Loucy (cell line): Measurements from ENCODE around the gene C4orf54.

Experiments used
- H2AFZ ChIP-seq: fragments of 200-600 bp; sonication (generic); 2 replicates; pipeline ENCODE4 v1.6.0; 2016; ENCODE audit warnings: antibody characterized with exemption, mild to moderate bottlenecking, low read length, moderate library complexity
- H3F3A ChIP-seq: fragments of 200-600 bp; 2 replicates; pipeline ENCODE4 v1.6.0; 2016; ENCODE audit warnings: antibody characterized with exemption, low read depth, mild to moderate bottlenecking
- H3K27me3 ChIP-seq: fragments of 200-600 bp; sonication (generic); 2 replicates; pipeline ENCODE4 v1.6.1; 2014; ENCODE audit warnings: low read length, mild to moderate bottlenecking; ENCODE audit not compliant: insufficient read depth, poor library complexity, severe bottlenecking
- H3K36me3 ChIP-seq: fragments of 200-600 bp; sonication (generic); 2 replicates; pipeline ENCODE4 v1.6.1; 2016; ENCODE audit warnings: low read length; ENCODE audit not compliant: insufficient read depth
- H3K4me1 ChIP-seq: fragments of 200-600 bp; sonication (generic); 2 replicates; pipeline ENCODE4 v1.5.1; 2014; ENCODE audit warnings: low read length, mild to moderate bottlenecking; ENCODE audit not compliant: insufficient read depth, poor library complexity, severe bottlenecking
- H3K4me2 ChIP-seq: fragments of 200-600 bp; sonication (generic); 2 replicates; pipeline ENCODE4 v1.6.0; 2014; ENCODE audit warnings: antibody characterized with exemption, low read length, low read depth, mild to moderate bottlenecking; ENCODE audit not compliant: poor library complexity, severe bottlenecking
- H3K4me3 ChIP-seq: fragments of 200-600 bp; sonication (generic); 2 replicates; pipeline ENCODE4 v1.5.1; 2014; ENCODE audit warnings: low read length, mild to moderate bottlenecking, mixed read lengths; ENCODE audit not compliant: poor library complexity, severe bottlenecking
- H3K79me2 ChIP-seq: fragments of 200-600 bp; sonication (generic); 2 replicates; pipeline ENCODE4 v1.6.1; 2014; ENCODE audit warnings: low read length; ENCODE audit not compliant: insufficient read depth
- H3K9ac ChIP-seq: fragments of 200-600 bp; sonication (generic); 2 replicates; pipeline ENCODE4 v1.6.0; 2014; ENCODE audit warnings: mild to moderate bottlenecking, low read depth, low read length, moderate library complexity; ENCODE audit not compliant: poor library complexity, severe bottlenecking
- H3K9me2 ChIP-seq: fragments of 200-600 bp; sonication (generic); replicated peaks from 2 replicates; pipeline ENCODE4 v1.6.1; 2016; ENCODE audit warnings: low read depth, low read length, mixed read lengths
- H3K9me3 ChIP-seq: fragments of 200-600 bp; sonication (generic); 2 replicates; pipeline ENCODE4 v1.6.1; 2014; ENCODE audit warnings: mild to moderate bottlenecking, antibody characterized with exemption, low read length, low read depth; ENCODE audit not compliant: insufficient read depth
- H4K20me1 ChIP-seq: fragments of 200-600 bp; sonication (generic); 2 replicates; pipeline ENCODE4 v1.6.0; 2014; ENCODE audit warnings: antibody characterized with exemption, low read length, mild to moderate bottlenecking; ENCODE audit not compliant: insufficient read depth, poor library complexity, severe bottlenecking
- EZH2phosphoT487 ChIP-seq: fragments of 200-600 bp; IDR thresholded peaks from 2 replicates; pipeline ENCODE4 v1.6.1; 2018; ENCODE audit warnings: antibody characterized with exemption, mild to moderate bottlenecking, moderate library complexity, borderline replicate concordance
- TF ChIP-seq, protein P1 (sequence below): fragments of 200-600 bp; sonication (generic); conservative IDR thresholded peaks from 2 replicates; pipeline ENCODE4 v1.5.1; 2014; ENCODE audit warnings: mild to moderate bottlenecking, antibody characterized with exemption, low read length

The C4orf54 gene

DNA sequence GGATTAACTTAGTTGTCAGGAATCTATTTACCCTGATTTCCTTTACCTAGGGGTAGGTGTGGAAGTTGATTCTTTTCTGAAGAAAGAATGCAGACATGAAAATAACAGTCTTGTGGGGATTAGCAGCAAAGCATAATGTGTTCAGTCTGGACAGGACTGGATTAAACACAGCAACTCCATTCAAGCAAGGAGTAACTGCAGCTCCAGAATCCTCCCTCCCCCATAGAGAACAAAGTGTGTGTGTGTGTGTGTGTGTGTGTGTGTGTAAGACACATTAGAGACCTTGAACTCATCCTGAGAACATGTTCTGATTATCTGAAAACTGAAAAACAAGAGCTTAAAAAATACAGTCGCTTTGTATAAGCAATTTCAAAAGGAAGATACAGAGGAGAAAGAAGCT lies 9.3 kb downstream of the C4orf54 start:
- no peak overlapping the region for H3K4me2 ChIP-seq

DNA sequence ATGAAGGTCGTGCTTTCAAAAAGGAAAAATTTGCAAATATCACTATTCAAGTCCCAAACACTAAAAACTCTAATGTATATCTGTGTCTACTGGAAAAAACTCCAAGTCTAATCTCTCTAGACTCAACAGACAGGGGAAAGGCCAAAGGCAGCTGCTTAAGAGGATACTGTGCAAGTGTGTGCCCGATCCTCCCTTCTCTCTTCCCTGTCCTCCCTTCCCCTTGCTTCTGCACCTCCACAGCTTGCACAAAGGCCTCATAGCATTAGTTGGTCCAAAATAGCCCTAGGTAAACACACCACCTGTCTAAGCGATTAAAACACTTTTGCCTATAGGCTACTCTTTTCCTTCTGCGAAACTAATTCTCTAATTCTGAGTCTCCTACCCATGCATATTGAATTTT lies 10.6 kb downstream of the C4orf54 start:
- H3K27me3 ChIP-seq = no peaks in the 10 kb centered on the region
- H3K9ac ChIP-seq = no peak overlapping the region
- no peak for TF ChIP-seq EZH2phosphoT487
- TF ChIP-seq, protein P1, sequence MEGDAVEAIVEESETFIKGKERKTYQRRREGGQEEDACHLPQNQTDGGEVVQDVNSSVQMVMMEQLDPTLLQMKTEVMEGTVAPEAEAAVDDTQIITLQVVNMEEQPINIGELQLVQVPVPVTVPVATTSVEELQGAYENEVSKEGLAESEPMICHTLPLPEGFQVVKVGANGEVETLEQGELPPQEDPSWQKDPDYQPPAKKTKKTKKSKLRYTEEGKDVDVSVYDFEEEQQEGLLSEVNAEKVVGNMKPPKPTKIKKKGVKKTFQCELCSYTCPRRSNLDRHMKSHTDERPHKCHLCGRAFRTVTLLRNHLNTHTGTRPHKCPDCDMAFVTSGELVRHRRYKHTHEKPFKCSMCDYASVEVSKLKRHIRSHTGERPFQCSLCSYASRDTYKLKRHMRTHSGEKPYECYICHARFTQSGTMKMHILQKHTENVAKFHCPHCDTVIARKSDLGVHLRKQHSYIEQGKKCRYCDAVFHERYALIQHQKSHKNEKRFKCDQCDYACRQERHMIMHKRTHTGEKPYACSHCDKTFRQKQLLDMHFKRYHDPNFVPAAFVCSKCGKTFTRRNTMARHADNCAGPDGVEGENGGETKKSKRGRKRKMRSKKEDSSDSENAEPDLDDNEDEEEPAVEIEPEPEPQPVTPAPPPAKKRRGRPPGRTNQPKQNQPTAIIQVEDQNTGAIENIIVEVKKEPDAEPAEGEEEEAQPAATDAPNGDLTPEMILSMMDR = no peak

More for the DNA sequence above, 9.3 kb downstream of the C4orf54 start:
- Histone ChIP-seq H3K4me1 (no peaks in the 10 kb centered on the region), H3F3A (no peaks in the 10 kb centered on the region), H3K9ac (no peak overlapping the region), H3K79me2 (no peaks in the 10 kb centered on the region), H4K20me1 (no peaks in the 10 kb centered on the region), H3K27me3 (no peaks in the 10 kb centered on the region), H3K4me3 (no peak overlapping the region), H3K36me3 (no peaks in the 10 kb centered on the region), H2AFZ (no peak overlapping the region), H3K9me3 (no peaks in the 10 kb centered on the region), H3K9me2 (no peaks in the 10 kb centered on the region)
- TF ChIP-seq EZH2phosphoT487 = no peak
- TF ChIP-seq, protein P1 = no peak

DNA sequence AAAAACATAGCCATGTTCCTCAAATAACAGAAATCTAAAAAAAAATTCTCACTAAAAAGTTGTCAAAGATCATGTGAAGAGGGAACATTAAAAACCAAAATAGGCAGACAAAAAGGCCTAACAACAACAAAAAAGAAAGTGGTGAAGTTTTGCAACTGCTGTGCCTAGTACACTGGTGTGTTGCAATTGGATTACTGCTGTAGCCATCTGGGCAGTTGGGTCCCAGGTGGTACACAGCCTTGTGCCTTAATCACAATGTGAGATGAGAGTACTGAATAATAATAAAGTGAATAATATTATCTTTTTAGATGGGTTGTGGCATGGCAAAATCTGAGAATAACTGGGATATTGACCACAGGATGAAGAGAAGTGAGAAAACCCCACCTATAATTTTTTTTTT lies 12.0 kb downstream of the C4orf54 start:
- H3K4me3 ChIP-seq = no peak overlapping the region
- TF ChIP-seq, protein P1 = no peak
- TF ChIP-seq EZH2phosphoT487 = no peak
- H3K27me3 ChIP-seq = no peaks in the 10 kb centered on the region
- no peaks in the 10 kb centered on the region for H3K4me1 ChIP-seq
- H3K9me2 ChIP-seq = no peaks in the 10 kb centered on the region
- H3K9me3 ChIP-seq = no peaks in the 10 kb centered on the region
- no peak overlapping the region for H2AFZ ChIP-seq
- H3F3A ChIP-seq = no peaks in the 10 kb centered on the region
- H3K9ac ChIP-seq = no peak overlapping the region
- no peaks in the 10 kb centered on the region for H3K36me3 ChIP-seq
- H3K79me2 ChIP-seq = no peaks in the 10 kb centered on the region
- no peak overlapping the region for H3K4me2 ChIP-seq
- H4K20me1 ChIP-seq = no peaks in the 10 kb centered on the region

More for the DNA sequence above, 10.6 kb downstream of the C4orf54 start:
- no peaks in the 10 kb centered on the region for H3F3A ChIP-seq
- H3K36me3 ChIP-seq = no peaks in the 10 kb centered on the region
- H2AFZ ChIP-seq = no peak overlapping the region
- H3K4me2 ChIP-seq = no peak overlapping the region
- no peaks in the 10 kb centered on the region for H3K9me3 ChIP-seq
- H3K79me2 ChIP-seq = no peaks in the 10 kb centered on the region
- no peaks in the 10 kb centered on the region for H4K20me1 ChIP-seq
- H3K9me2 ChIP-seq = no peaks in the 10 kb centered on the region
- no peak overlapping the region for H3K4me3 ChIP-seq
- H3K4me1 ChIP-seq = no peaks in the 10 kb centered on the region
